Hepatocyte (in vitro differentiated cells): Measurements from ENCODE around the gene ZNF385D. TPM values are rescaled to one million over a fixed set of nuclear protein-coding genes. Genes with fewer than 3 reads are reported as not detected.

Source experiments
- DNase-seq: peaks from one replicate; pipeline ENCODE4 v3.0.0-alpha.2; 2016; ENCODE audit warnings: low spot score
- H2AFZ ChIP-seq: fragments of 200-600 bp; sonication (generic); 2 replicates; pipeline ENCODE4 v1.6.0; 2016; ENCODE audit warnings: antibody characterized with exemption, mild to moderate bottlenecking
- H3K27ac ChIP-seq: fragments of 200-600 bp; sonication (generic); 2 replicates; pipeline ENCODE4 v1.5.1; 2016; ENCODE audit warnings: mild to moderate bottlenecking
- H3K27me3 ChIP-seq: fragments of 200-600 bp; sonication (generic); 2 replicates; pipeline ENCODE4 v1.6.1; 2016
- H3K36me3 ChIP-seq: fragments of 200-600 bp; sonication (generic); replicated peaks from 2 replicates; pipeline ENCODE4 v1.5.1; 2016; ENCODE audit warnings: low read depth; ENCODE audit not compliant: insufficient read depth
- H3K4me1 ChIP-seq: fragments of 200-600 bp; sonication (generic); 2 replicates; pipeline ENCODE4 v1.5.1; 2016; ENCODE audit warnings: mild to moderate bottlenecking, moderate library complexity; ENCODE audit not compliant: insufficient read depth
- H3K4me2 ChIP-seq: fragments of 200-600 bp; sonication (generic); 2 replicates; pipeline ENCODE4 v1.6.0; 2016
- H3K4me3 ChIP-seq: fragments of 200-600 bp; sonication (generic); 2 replicates; pipeline ENCODE4 v1.5.1; 2016; ENCODE audit warnings: mild to moderate bottlenecking
- H3K79me2 ChIP-seq: fragments of 200-600 bp; sonication (generic); 2 replicates; pipeline ENCODE4 v1.6.0; 2017; ENCODE audit warnings: mild to moderate bottlenecking
- H3K9me2 ChIP-seq: fragments of 200-600 bp; sonication (generic); replicated peaks from 2 replicates; pipeline ENCODE4 v1.6.0; 2017; ENCODE audit warnings: mild to moderate bottlenecking; ENCODE audit not compliant: insufficient read depth
- H3K9me3 ChIP-seq: fragments of 200-600 bp; sonication (generic); 2 replicates; pipeline ENCODE4 v1.5.1; 2016; ENCODE audit warnings: low read depth, mild to moderate bottlenecking
- H4K20me1 ChIP-seq: fragments of 200-600 bp; sonication (generic); 2 replicates; pipeline ENCODE4 v1.6.0; 2016; ENCODE audit warnings: mild to moderate bottlenecking; ENCODE audit not compliant: insufficient read depth, poor library complexity, severe bottlenecking
- CTCF ChIP-seq: fragments of 200-600 bp; sonication (generic); IDR thresholded peaks from 2 replicates; pipeline ENCODE4 v1.5.1; 2016; ENCODE audit warnings: antibody characterized with exemption, mild to moderate bottlenecking; ENCODE audit not compliant: poor library complexity
- EZH2 ChIP-seq: fragments of 200-600 bp; sonication (generic); IDR thresholded peaks from 2 replicates; pipeline ENCODE4 v1.6.1; 2016; ENCODE audit warnings: antibody characterized with exemption, mild to moderate bottlenecking, borderline replicate concordance
- EZH2phosphoT487 ChIP-seq: fragments of 200-600 bp; sonication (generic); IDR thresholded peaks from one replicate; pipeline ENCODE4 v1.6.1; 2018; ENCODE audit warnings: antibody characterized with exemption, mild to moderate bottlenecking, low read depth, moderate library complexity; ENCODE audit not compliant: unreplicated experiment, severe bottlenecking
- WGBS: methylation state at CpG from one replicate; pipeline ENCODE4 v1.1.6; 2016; ENCODE audit warnings: low lambda C conversion rate; ENCODE audit errors: missing lambda C conversion rate; 5-methylcytosine and 5-hydroxymethylcytosine counted together
- polyA plus RNA-seq: library from polyadenylated mRNA; unstranded; fragments of >200 nt; fragmentation: Nextera tagmentation; extraction: Ambion mirVana; gene quantifications from 2 replicates; pipeline ENCODE4 v1.2.1, GENCODE V29; 2016
- total RNA-seq: library from RNA; depleted of rRNA; stranded (reverse); fragments of >200 nt; gene quantifications from 2 replicates; pipeline ENCODE4 v1.2.3, GENCODE V29; 2014

ZNF385D gene
- total and polyA plus RNA-seq, 2 experiments from 2014 or later: 4.9 to 7.4 TPM

DNA sequence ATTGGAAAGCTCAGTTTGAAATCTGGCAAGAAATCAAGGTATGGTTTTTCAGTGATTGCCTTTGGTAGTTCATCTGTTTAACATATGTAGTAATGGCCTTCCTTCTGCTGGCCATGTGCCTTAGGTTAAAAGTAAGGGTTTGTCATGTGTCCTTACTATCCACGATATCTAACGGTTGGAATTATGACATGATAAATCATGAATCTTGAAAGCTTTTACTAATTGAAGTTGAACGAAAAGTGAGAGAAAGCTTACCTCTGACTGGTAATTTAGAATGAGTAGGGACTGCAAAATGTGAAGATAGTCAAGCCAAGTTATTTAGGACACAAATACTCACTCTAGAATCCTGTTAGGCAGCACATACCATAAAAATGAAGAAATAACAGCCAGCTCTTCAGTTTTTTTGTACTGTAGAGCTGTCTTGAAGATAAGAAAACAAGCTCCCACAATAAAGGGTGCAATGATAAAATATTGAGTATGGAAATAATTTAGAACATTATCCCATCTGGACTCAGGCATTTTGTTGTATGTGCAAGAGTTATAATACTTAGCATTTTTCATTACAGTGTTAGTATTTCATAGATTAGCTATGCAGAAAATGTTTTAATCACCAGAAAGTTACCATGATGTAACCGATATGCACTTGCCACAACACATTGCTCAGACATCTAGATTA lies 303.4 kb downstream of the ZNF385D start:
- WGBS: 79% methylated on average over 4 of the region's 4 CpGs
- H3K4me3 ChIP-seq: no peak overlapping the region
- no peaks in the 10 kb centered on the region for H3K27me3 ChIP-seq
- H3K9me2 ChIP-seq: no peaks in the 10 kb centered on the region
- H3K4me1 ChIP-seq: no peaks in the 10 kb centered on the region
- H3K27ac ChIP-seq: no peak overlapping the region
- TF ChIP-seq EZH2phosphoT487 (no peak), EZH2 (no peak), CTCF (no peak)
- H2AFZ ChIP-seq: no peak overlapping the region
- no peak for DNase-seq
- no peak overlapping the region for H3K4me2 ChIP-seq
- no peaks in the 10 kb centered on the region for H4K20me1 ChIP-seq
- H3K9me3 ChIP-seq: no peaks in the 10 kb centered on the region
- no peaks in the 10 kb centered on the region for H3K36me3 ChIP-seq
- no peaks in the 10 kb centered on the region for H3K79me2 ChIP-seq

GRCh38 chr3:21446945-21447475 lies 304.0 kb downstream of the ZNF385D start:
- Histone ChIP-seq H3K4me1 (no peaks in the 10 kb centered on the region), H3K79me2 (no peaks in the 10 kb centered on the region), H3K9me2 (no peaks in the 10 kb centered on the region), H4K20me1 (no peaks in the 10 kb centered on the region), H3K27me3 (no peaks in the 10 kb centered on the region), H3K9me3 (no peaks in the 10 kb centered on the region), H2AFZ (no peak overlapping the region), H3K4me2 (no peak overlapping the region), H3K4me3 (no peak overlapping the region), H3K27ac (no peak overlapping the region), H3K36me3 (no peaks in the 10 kb centered on the region)
- no peak for DNase-seq
- 76% methylated on average over 2 of the region's 2 CpGs for WGBS
- no peak for TF ChIP-seq EZH2
- no peak for TF ChIP-seq CTCF
- no peak for TF ChIP-seq EZH2phosphoT487

DNA sequence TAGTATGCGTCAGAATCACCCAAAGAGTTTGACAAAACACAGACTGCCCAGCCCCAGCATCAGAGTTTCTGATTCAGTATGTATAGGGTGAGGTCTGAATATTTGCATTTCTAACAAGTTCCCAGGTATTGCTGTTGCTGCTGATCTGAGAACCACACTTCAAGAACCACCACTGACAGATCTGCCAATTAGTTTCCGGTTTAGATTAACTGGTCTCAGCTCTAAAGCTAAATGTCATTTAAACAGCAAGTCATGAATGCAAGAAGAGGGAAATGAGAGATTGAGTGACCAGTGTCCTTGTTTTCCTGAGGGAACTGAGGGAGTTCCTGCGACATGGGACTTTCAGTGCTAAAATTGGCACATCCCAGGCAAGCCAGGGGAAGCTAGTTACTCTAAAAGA lies 305.0 kb downstream of the ZNF385D start:
- no peaks in the 10 kb centered on the region for H3K36me3 ChIP-seq
- no peaks in the 10 kb centered on the region for H3K9me2 ChIP-seq
- WGBS: 75% methylated on average over 3 of the region's 3 CpGs
- no peaks in the 10 kb centered on the region for H3K4me1 ChIP-seq
- H2AFZ ChIP-seq: no peak overlapping the region
- H4K20me1 ChIP-seq: no peaks in the 10 kb centered on the region
- H3K9me3 ChIP-seq: no peaks in the 10 kb centered on the region
- no peak overlapping the region for H3K4me3 ChIP-seq
- H3K4me2 ChIP-seq: no peak overlapping the region
- no peak overlapping the region for H3K27ac ChIP-seq
- no peak for DNase-seq
- no peaks in the 10 kb centered on the region for H3K27me3 ChIP-seq
- no peak for TF ChIP-seq CTCF
- no peaks in the 10 kb centered on the region for H3K79me2 ChIP-seq
